ENCODE data around the gene LRRTM4. TPM values are rescaled to one million over a fixed set of nuclear protein-coding genes. Genes with fewer than 3 reads are reported as not detected.

The LRRTM4 gene
- total RNA-seq, 4 donors from 2014 or later = 0.27 to 0.32 TPM; not detected in 2

DNA sequence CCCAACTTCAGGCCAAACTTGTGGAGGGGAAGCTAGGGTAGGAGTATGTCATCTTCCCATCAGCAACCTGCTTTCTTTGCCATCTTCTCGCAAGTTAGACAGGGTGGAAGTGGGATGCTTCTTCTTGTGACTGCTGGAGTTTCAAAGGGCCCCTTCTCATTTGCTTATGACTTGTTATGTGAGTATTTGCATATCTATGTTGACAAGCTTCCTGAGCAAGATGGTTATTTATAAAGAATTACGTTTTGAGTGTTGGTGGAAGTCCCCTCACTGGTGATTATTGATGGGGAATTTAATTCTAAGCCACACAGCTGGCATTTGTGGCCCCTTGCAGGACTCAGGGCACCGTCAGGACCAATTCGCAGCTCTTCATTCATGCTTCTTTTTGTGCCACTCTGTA, 791.0 kb downstream of the LRRTM4 start:
- H3K27me3 ChIP-seq = no peaks in the 10 kb centered on the region
- no peaks in the 10 kb centered on the region for H3K36me3 ChIP-seq
- no peaks in the 10 kb centered on the region for H3K9me3 ChIP-seq
- TF ChIP-seq POLR2AphosphoS5 (IDR thresholded peaks at IDR 0.05) = no peak
- no peak for TF ChIP-seq CTCF (IDR thresholded peaks at IDR 0.05)
- TF ChIP-seq EP300 (IDR thresholded peaks at IDR 0.05; ENCODE audit: low read depth) = no peak
- no peak for TF ChIP-seq POLR2A (IDR thresholded peaks at IDR 0.05)
- intact Hi-C loops (cut with DNase I; ENCODE audit: low total_unique reads) (no loop called here), in situ Hi-C loops (cut with MboI; ENCODE audit: low pct_ligation_motif_present in 1 of 4, low pct_unique_long_range_greater_than_20kb in 1 of 4, low sequenced_read_pairs in 3 of 4) (no loop called here)
- H3K27ac ChIP-seq = no peak overlapping the region
- H3K4me1 ChIP-seq = no peaks in the 10 kb centered on the region
- 66 to 79% methylated on average over 4 of the region's 4 CpGs for WGBS, 2 donors (ENCODE audit: low coverage in 1 of 2)
- DNase-seq = no peak
- H3K4me3 ChIP-seq = no peak overlapping the region

GRCh38 chr2:76730021-76730420, 792.2 kb downstream of the LRRTM4 start:
- Histone ChIP-seq H3K27ac (no peak overlapping the region), H3K4me3 (no peak overlapping the region), H3K27me3 (no peaks in the 10 kb centered on the region), H3K36me3 (no peaks in the 10 kb centered on the region), H3K9me3 (no peaks in the 10 kb centered on the region), H3K4me1 (no peaks in the 10 kb centered on the region)
- intact Hi-C loops (cut with DNase I; ENCODE audit: low total_unique reads) = no loop called here
- no peak for DNase-seq
- WGBS, 2 donors (ENCODE audit: low coverage in 1 of 2) = 70 to 77% methylated on average over 4 of the region's 4 CpGs
- in situ Hi-C loops (cut with MboI; ENCODE audit: low pct_ligation_motif_present in 1 of 4, low pct_unique_long_range_greater_than_20kb in 1 of 4, low sequenced_read_pairs in 3 of 4) = no loop called here
- no peak for TF ChIP-seq POLR2AphosphoS5 (IDR thresholded peaks at IDR 0.05)
- TF ChIP-seq POLR2A (IDR thresholded peaks at IDR 0.05) = no peak

DNA sequence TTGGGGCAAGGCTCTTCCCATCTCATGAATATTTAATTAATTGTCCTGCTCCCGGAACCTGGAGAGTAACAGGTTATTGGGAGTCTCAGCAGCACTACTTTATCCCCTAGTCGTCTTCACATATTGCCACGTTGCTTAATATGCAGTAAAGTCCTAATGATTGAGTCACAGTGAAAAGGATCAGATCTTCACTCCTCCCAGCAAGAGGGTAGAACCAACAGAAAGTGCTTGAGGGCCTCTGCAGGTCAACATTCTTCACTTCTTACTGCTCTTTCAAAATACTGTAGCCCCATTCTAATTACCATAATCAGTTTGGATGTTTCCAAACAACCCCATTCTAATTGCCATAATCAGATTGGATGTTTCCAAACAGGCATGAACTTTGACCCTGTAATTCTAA, 801.0 kb downstream of the LRRTM4 start:
- no peaks in the 10 kb centered on the region for H3K9me3 ChIP-seq
- no peaks in the 10 kb centered on the region for H3K27me3 ChIP-seq
- no peak overlapping the region for H3K4me3 ChIP-seq
- intact Hi-C loops (cut with DNase I; ENCODE audit: low total_unique reads) (no loop called here), in situ Hi-C loops (cut with MboI; ENCODE audit: low pct_ligation_motif_present in 1 of 4, low pct_unique_long_range_greater_than_20kb in 1 of 4, low sequenced_read_pairs in 3 of 4) (no loop called here)
- H3K36me3 ChIP-seq = no peaks in the 10 kb centered on the region
- H3K4me1 ChIP-seq = no peaks in the 10 kb centered on the region
- no peak for TF ChIP-seq CTCF (IDR thresholded peaks at IDR 0.05)
- no peak for TF ChIP-seq EP300 (IDR thresholded peaks at IDR 0.05; ENCODE audit: low read depth)
- TF ChIP-seq POLR2A (IDR thresholded peaks at IDR 0.05) = no peak
- TF ChIP-seq POLR2AphosphoS5 (IDR thresholded peaks at IDR 0.05) = no peak
- no peak for DNase-seq
- WGBS, 2 donors (ENCODE audit: low coverage in 1 of 2) = 69 to 78% methylated on average over 2 to 3 of the region's 3 CpGs
- H3K27ac ChIP-seq = no peak overlapping the region

DNA sequence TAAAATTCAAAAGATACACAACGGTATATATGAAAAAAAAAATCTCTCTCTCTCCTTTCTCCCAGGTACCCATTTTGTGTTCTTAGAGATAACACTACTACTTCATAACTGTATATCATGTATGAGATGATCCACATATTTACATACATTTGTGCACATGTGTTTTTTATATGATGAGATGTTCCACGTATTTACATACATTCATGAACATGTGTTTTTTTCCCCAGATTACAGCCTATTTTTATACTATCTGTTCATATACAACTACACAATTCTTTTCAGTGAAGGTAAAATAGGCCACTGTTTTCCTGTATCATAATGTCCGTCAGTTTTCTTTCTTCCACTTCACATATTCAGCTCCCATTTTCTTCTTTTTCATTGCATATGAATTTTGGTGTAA, 808.9 kb downstream of the LRRTM4 start:
- H3K27me3 ChIP-seq = no peaks in the 10 kb centered on the region
- no peaks in the 10 kb centered on the region for H3K9me3 ChIP-seq
- 84 to 87% methylated on average over 3 of the region's 3 CpGs for WGBS, 2 donors (ENCODE audit: low coverage in 1 of 2)
- H3K4me1 ChIP-seq = no peaks in the 10 kb centered on the region
- no peak overlapping the region for H3K4me3 ChIP-seq
- in situ Hi-C loops (cut with MboI; ENCODE audit: low pct_ligation_motif_present in 1 of 4, low pct_unique_long_range_greater_than_20kb in 1 of 4, low sequenced_read_pairs in 3 of 4) (no loop called here), intact Hi-C loops (cut with DNase I; ENCODE audit: low total_unique reads) (no loop called here)
- TF ChIP-seq CTCF (IDR thresholded peaks at IDR 0.05) = no peak
- no peak for TF ChIP-seq POLR2AphosphoS5 (IDR thresholded peaks at IDR 0.05)
- no peak for TF ChIP-seq POLR2A (IDR thresholded peaks at IDR 0.05)
- no peak for DNase-seq
- H3K27ac ChIP-seq = no peak overlapping the region
- no peaks in the 10 kb centered on the region for H3K36me3 ChIP-seq

DNA sequence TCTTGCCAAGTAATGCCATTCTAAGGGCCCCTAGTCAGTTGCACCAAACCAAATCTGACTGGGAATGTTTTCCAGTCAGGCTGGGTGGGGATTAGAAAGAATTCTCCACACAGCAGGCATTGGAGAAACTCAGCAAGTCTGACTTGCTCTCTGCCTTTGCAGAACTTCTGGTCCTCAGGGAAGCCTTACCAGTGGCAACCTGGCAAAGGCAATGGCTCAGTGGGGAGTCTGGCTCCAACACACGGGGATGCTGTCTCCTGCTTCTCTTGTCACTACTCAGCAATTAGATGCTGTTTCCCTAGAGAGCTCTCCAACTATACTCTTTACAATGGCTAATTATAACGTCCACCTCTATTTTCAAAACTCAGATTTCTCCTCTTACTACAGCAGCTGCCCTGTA, 810.7 kb downstream of the LRRTM4 start:
- WGBS, 2 donors (ENCODE audit: low coverage in 1 of 2) = 56 to 61% methylated on average over 2 of the region's 2 CpGs
- intact Hi-C loops (cut with DNase I; ENCODE audit: low total_unique reads) = no loop called here
- no peak for TF ChIP-seq POLR2AphosphoS5 (IDR thresholded peaks at IDR 0.05)

More for the DNA sequence above, 810.7 kb downstream of the LRRTM4 start:
- Histone ChIP-seq H3K4me1 (no peaks in the 10 kb centered on the region), H3K27me3 (no peaks in the 10 kb centered on the region), H3K4me3 (no peak overlapping the region), H3K36me3 (no peaks in the 10 kb centered on the region), H3K9me3 (no peaks in the 10 kb centered on the region), H3K27ac (no peak overlapping the region)
- no peak for DNase-seq
- in situ Hi-C loops (cut with MboI; ENCODE audit: low pct_ligation_motif_present in 1 of 4, low pct_unique_long_range_greater_than_20kb in 1 of 4, low sequenced_read_pairs in 3 of 4) = no loop called here

Measured in transverse colon (tissue), 4 donors.